HFF-Myc (cell line): Measurements from ENCODE around the gene DUSP18.

Experiments
- DNase-seq: peaks from one replicate; pipeline ENCODE4 v3.0.0-alpha.2; 2011; ENCODE audit warnings: low read depth; ENCODE audit errors: extremely low read depth
- H3K4me3 ChIP-seq: replicated peaks from 2 replicates; pipeline ENCODE4 v1.5.1; 2011; ENCODE audit warnings: low read depth, mild to moderate bottlenecking, control low read depth, low read length
- TF ChIP-seq, protein P1 (sequence below): IDR thresholded peaks from 2 replicates; pipeline ENCODE4 v1.5.1; 2012; ENCODE audit warnings: mild to moderate bottlenecking, low read depth, low read length, control low read depth; ENCODE audit errors: missing control alignments

DUSP18 gene

DNA sequence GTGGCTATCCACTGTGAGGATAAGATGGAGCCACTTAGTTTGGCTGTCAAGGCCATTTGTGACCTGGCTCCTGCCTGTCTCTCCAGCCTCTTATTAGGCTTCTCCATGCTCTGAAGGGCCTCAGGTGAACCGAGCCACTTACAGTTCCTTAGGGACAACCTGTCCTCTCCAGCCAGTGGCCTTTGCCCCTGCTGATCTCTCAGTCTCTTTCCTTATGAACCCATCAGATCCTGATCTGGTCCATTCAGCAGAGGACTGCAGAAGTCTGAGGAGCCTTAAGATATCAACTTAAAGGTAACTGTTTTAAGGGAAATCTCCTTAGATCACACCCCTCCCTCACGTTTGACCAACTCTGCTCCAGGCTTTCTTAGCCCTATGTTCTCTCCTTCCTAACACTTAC lies 2.4 kb downstream of the DUSP18 start:
- no peak for DNase-seq
- TF ChIP-seq, protein P1, sequence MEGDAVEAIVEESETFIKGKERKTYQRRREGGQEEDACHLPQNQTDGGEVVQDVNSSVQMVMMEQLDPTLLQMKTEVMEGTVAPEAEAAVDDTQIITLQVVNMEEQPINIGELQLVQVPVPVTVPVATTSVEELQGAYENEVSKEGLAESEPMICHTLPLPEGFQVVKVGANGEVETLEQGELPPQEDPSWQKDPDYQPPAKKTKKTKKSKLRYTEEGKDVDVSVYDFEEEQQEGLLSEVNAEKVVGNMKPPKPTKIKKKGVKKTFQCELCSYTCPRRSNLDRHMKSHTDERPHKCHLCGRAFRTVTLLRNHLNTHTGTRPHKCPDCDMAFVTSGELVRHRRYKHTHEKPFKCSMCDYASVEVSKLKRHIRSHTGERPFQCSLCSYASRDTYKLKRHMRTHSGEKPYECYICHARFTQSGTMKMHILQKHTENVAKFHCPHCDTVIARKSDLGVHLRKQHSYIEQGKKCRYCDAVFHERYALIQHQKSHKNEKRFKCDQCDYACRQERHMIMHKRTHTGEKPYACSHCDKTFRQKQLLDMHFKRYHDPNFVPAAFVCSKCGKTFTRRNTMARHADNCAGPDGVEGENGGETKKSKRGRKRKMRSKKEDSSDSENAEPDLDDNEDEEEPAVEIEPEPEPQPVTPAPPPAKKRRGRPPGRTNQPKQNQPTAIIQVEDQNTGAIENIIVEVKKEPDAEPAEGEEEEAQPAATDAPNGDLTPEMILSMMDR: no peak
- H3K4me3 ChIP-seq: no peak overlapping the region

DNA sequence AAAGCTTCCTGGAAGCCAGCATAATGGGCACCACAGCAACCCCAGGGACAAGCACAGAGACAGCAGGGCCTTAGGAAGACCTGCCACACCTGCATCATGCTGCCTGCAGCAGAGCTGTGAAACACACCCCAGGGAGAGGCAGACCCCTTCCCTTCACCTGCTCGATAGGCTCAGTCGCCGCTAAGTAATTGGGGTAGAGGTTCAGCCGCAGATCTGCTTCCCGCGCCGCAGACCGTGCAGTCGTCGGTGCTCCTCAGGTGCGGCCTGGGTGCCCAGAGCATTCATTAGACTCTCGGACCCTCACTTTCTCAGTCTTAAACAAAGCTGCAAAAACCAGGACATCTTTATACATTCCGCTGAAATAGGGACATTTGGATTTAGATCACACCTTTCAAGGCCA lies 2.9 kb downstream of the DUSP18 start:
- no peak overlapping the region for H3K4me3 ChIP-seq
- TF ChIP-seq, protein P1: no peak
- no peak for DNase-seq

DNA sequence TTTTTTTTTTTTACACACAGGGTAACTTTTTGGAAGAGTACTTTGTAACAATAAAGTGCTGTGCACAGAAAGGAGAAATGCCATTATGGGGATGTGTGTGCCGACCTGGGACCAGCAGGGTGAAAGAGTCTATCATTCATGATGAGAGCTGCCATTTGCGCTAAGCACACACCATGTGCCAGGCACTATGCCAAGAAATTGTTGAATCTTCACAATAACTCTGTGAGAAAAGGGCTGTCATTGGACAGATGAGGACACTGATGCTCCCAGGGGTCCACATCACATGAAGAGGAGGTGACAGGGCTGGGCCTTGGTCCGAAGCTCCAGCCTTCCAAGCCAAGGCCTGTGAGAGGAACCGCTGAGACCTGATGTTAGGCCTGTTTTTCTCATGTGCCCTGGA lies 5.6 kb downstream of the DUSP18 start:
- no peak for DNase-seq

DNA sequence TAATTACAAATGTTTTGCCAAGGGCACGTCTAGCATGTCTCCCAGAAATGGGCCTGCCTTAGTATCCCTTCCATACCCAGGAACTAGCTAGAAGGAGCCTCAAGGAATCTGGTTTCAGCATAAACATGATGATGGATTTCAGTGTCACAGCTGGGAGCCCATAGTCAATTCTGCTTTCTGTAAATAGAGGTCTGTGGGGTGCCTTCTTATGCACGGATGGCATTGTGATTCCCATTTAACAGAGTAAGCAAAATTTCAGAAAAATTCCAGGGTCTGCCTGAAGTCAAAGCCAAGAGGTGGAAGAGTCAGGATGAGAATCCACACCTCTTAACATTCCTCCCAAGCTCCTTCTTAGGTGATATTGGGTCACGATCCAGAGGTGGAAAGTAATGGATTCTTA lies 12.1 kb downstream of the DUSP18 start:
- no peak for DNase-seq
- TF ChIP-seq, protein P1: no peak
- no peak overlapping the region for H3K4me3 ChIP-seq

More for the DNA sequence above, 5.6 kb downstream of the DUSP18 start:
- no peak overlapping the region for H3K4me3 ChIP-seq
- TF ChIP-seq, protein P1: no peak

DNA sequence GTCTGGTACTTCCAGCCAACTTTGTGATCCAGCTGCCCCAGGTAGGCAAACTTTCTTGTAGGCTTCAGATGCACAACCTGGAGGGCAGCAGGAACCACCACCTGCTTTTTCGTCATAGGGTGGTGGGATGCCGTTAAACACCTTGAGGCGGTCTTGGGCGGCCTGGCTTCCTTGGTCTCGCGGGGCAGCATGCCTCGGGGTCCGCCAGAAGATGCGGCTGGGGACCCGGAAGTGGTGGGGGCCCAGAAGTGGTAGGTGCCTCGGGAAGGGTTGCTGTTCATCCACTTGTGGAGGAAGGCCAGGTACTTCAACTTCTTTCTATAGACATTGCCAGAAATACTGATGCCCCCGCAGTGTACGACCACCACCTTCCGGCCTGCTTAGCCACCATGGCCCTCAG lies 13.3 kb downstream of the DUSP18 start:
- H3K4me3 ChIP-seq: no peak overlapping the region
- DNase-seq: no peak
- TF ChIP-seq, protein P1: no peak

DNA sequence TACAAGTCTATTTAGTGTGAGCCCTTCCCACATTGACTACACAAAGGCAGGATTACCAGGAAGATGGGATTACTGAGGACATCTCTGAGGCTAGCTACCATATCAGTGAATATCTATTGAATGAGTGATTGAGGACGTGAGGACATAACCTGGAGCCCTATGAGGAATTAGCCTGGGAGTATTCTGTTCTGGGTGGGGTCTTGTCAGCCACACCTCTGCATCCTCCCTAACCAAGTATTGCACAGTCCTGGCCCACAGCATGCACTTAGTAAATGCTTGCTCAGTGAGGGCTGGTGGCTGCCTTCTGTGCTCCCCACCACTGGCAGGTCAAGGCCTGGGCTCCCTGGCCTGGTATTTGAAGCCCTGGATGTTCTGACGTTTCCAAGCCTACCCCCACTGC lies 14.8 kb downstream of the DUSP18 start:
- DNase-seq: no peak
- TF ChIP-seq, protein P1: no peak
- H3K4me3 ChIP-seq: no peak overlapping the region

DNA sequence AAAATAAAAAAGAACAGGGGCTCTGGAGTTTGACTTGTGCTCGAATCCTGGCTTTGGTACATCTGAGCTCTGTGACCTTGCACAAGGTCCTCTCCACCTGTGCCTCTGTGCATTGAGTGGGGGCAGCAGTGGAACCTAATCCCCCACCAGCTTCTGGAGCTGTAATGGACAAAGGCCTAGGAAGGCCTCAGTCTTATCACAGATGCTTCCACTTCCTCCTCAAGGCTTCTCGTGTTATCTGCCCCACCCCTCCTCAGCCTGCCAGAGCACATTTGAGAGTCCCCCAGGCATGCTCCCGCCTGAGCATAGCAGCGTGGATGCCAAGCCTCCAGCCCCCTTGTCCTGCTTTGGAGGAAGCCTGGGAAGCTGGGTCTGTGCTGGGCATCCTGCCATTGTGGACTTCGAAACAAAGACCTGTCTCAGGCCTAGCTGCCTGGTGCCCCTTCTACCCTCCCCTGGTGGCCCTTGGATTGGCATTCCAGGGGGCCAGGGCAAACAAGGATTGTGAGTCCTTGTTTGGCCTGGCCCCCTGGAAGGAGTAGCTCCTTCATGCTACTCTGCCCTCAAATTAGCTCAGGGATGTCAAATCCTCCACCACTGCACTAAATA lies 17.1 kb downstream of the DUSP18 start:
- DNase-seq: no peak
- TF ChIP-seq, protein P1: no peak
- H3K4me3 ChIP-seq: no peak overlapping the region
